ENCODE data around the gene NOL4L. TPM values are rescaled to one million over a fixed set of nuclear protein-coding genes. Genes with fewer than 3 reads are reported as not detected.
A peak's percentile ranks its signal among the peaks of the same experiment; 100 is the strongest.

NOL4L gene
- total and polyA plus RNA-seq, 10 donors = 3.4 to 45.4 (median 28.6) TPM

DNA sequence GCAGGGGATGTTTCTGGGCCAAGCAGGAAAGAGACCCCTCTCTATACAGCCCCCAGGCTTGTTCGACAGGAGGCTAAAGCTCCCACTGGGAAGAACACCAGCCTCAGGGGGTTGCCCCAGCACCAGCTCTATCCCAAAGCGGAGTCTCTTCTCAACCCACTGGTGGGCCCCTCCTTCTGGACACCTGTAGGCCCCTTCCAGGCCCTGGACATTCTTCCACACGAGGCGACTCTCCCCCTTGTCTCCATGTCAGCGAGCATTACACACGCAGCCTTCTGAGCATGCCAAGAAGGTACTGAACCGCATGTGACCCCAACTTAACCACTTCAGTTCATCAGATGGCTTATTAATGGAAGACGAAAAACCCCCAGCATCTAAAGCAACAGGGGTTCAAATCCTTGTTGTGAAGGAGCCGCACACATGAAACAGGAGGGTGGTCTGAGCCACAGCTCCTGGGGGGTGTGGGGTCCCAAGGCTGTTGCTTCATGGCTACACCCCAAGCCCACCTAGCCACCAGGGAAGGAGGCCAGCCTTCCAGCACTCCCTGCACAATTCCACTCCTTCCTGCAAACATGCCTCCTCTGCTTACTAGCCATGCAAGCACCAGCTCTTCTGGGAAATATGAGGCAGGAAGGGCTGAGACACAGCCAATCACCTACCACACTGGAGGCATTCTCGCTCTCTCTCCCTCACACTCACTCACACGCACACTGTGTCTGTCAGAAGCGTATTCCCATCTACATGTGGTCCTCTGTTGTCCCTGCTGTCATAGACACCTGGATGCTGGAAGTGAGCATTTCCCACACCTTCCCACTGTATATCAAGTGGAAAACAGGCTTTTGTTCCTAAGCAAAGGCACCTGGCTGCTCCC lies 104.5 kb downstream of the NOL4L start:
- Histone ChIP-seq H3K27me3 (replicated peaks in 1 of 7) (peaks cover 0 to 21% (median 0%) of the 10 kb centered on the region in 7 donors), H3K27ac (peak overlapping the region in 7 of 8 donors; percentile 66 to 88 (median 85)), H3K4me3 (peak overlapping the region in 3 of 8 donors; percentile 64 to 86 (median 80)), H3K9me3 (no peaks in the 10 kb centered on the region), H3K4me1 (peaks cover 39 to 93% (median 74%) of the 10 kb centered on the region in 6 donors), H3K36me3 (no peaks in the 10 kb centered on the region)
- WGBS, 5 donors = 79 to 87% (median 80%) methylated on average over 12 of the region's 12 CpGs
- DNase-seq = no peak
- TF ChIP-seq POLR2AphosphoS5 (IDR thresholded peaks at IDR 0.05) = peak in 1 of 3 donors; percentile 20
- TF ChIP-seq CTCF (IDR thresholded peaks at IDR 0.05 in 8 of 11, conservative IDR thresholded peaks at IDR 0.05 in 3 of 11) = no peak
- intact Hi-C loops (cut with DNase I; ENCODE audit: low total_unique reads) = no loop called here

- peak; percentile 65 for DNase-seq
- peak overlapping the region in 3 of 8 donors; percentile 5 to 88 (median 85) for H3K27ac ChIP-seq
- H3K36me3 ChIP-seq = peaks cover 0 to under 1% (median 0%) of the 10 kb centered on the region in 6 donors
- H3K9me3 ChIP-seq = no peaks in the 10 kb centered on the region
- intact Hi-C loops (cut with DNase I; ENCODE audit: low total_unique reads) = no loop called here
- WGBS, 5 donors = 35 to 67% (median 44%) methylated on average over 2 of the region's 2 CpGs
- H3K4me3 ChIP-seq = no peak overlapping the region
- peaks cover 0 to 21% (median 0%) of the 10 kb centered on the region in 7 donors for H3K27me3 ChIP-seq (replicated peaks in 1 of 7)
- TF ChIP-seq CTCF (IDR thresholded peaks at IDR 0.05 in 8 of 11, conservative IDR thresholded peaks at IDR 0.05 in 3 of 11) = no peak
- TF ChIP-seq POLR2AphosphoS5 (IDR thresholded peaks at IDR 0.05) = no peak
- TF ChIP-seq POLR2A (IDR thresholded peaks at IDR 0.05) = no peak
- peaks cover 46 to 93% (median 76%) of the 10 kb centered on the region in 6 donors for H3K4me1 ChIP-seq
These were observed 105.4 kb downstream of the NOL4L start for GRCh38 chr20:32479697-32480171.

- DNase-seq = peak; percentile 41
These were observed 106.1 kb downstream of the NOL4L start for GRCh38 chr20:32479012-32479411.

More at GRCh38 chr20:32479012-32479411, 106.1 kb downstream of the NOL4L start:
- H3K27ac ChIP-seq = peak overlapping the region in 3 of 8 donors; percentile 20 to 88 (median 21)
- no peaks in the 10 kb centered on the region for H3K9me3 ChIP-seq
- H3K4me1 ChIP-seq = peaks cover 52 to 93% (median 79%) of the 10 kb centered on the region in 6 donors
- no peak overlapping the region for H3K4me3 ChIP-seq
- intact Hi-C loops (cut with DNase I; ENCODE audit: low total_unique reads) = no loop called here
- H3K36me3 ChIP-seq = peaks cover 0 to 8% (median 2%) of the 10 kb centered on the region in 6 donors
- TF ChIP-seq POLR2A (IDR thresholded peaks at IDR 0.05) (no peak), POLR2AphosphoS5 (IDR thresholded peaks at IDR 0.05) (no peak), CTCF (IDR thresholded peaks at IDR 0.05 in 8 of 11, conservative IDR thresholded peaks at IDR 0.05 in 3 of 11) (no peak)
- peaks cover 0 to 15% (median 0%) of the 10 kb centered on the region in 7 donors for H3K27me3 ChIP-seq (replicated peaks in 1 of 7)
- 91 to 97% (median 94%) methylated on average over 5 of the region's 5 CpGs for WGBS, 5 donors
